ENCODE data around the gene AUTS2. TPM values are rescaled to one million over a fixed set of nuclear protein-coding genes. Genes with fewer than 3 reads are reported as not detected.

AUTS2 gene
- polyA plus RNA-seq, 1 donor (not counting 4 experiments of a cell fraction or from before 2014, with no cell fraction given): 4.7 TPM

DNA sequence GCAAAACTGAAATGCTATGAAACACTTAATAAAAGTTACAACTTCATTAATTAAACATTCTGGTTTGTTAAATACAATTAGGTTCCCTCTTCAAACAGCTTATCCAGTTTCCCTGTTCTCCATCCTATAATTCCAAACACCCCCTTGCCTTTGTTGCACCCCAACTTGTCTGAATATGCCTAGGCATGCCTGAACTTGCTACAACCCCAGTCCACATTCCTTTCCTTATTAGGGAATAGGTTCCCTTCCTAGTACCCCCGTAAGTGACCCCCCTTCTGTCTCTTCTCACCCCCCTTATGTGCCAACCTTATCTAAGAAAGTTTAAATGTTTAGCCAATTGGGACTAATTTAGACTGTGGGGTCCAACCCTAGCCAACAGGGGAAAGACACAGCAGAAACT is 1238.0 kb downstream of the AUTS2 start:
- Histone ChIP-seq H3K9ac (ENCODE audit: control insufficient read depth, extremely low read depth, insufficient read depth, low read length) (no peak overlapping the region), H3K79me2 (ENCODE audit: control insufficient read depth, insufficient read depth, low read length) (no peaks in the 10 kb centered on the region), H3K4me1 (ENCODE audit: control insufficient read depth, extremely low read depth, insufficient read depth, low read length) (no peaks in the 10 kb centered on the region), H3K9me3 (ENCODE audit: control insufficient read depth, low read depth, low read length) (no peaks in the 10 kb centered on the region), H3K27me3 (ENCODE audit: control insufficient read depth, extremely low read depth, insufficient read depth, low read length) (no peaks in the 10 kb centered on the region), H2AFZ (ENCODE audit: control insufficient read depth, low read length) (no peak overlapping the region), H3K9me1 (ENCODE audit: control insufficient read depth, extremely low read depth, insufficient read depth, low read length) (no peaks in the 10 kb centered on the region), H3K4me2 (ENCODE audit: control insufficient read depth, extremely low read depth, insufficient read depth, low read depth, low read length) (no peak overlapping the region), H3K4me3 (ENCODE audit: control insufficient read depth in 2 of 3, extremely low read depth in 1 of 3, insufficient read depth in 2 of 3, low read depth in 1 of 3, low read length in 3 of 3) (no peak overlapping the region), H3K27ac (ENCODE audit: control insufficient read depth, insufficient read depth, low read length) (no peak overlapping the region), H3K36me3 (ENCODE audit: control insufficient read depth in 2 of 2, extremely low read depth in 1 of 2, insufficient read depth in 2 of 2, low read length in 2 of 2) (no peaks in the 10 kb centered on the region), H4K20me1 (ENCODE audit: control insufficient read depth, extremely low read depth, insufficient read depth, low read length) (no peaks in the 10 kb centered on the region)
- no peak for FAIRE-seq
- TF ChIP-seq EZH2 (IDR thresholded peaks at IDR 0.05; ENCODE audit: low read length): no peak
- TF ChIP-seq, protein P1, sequence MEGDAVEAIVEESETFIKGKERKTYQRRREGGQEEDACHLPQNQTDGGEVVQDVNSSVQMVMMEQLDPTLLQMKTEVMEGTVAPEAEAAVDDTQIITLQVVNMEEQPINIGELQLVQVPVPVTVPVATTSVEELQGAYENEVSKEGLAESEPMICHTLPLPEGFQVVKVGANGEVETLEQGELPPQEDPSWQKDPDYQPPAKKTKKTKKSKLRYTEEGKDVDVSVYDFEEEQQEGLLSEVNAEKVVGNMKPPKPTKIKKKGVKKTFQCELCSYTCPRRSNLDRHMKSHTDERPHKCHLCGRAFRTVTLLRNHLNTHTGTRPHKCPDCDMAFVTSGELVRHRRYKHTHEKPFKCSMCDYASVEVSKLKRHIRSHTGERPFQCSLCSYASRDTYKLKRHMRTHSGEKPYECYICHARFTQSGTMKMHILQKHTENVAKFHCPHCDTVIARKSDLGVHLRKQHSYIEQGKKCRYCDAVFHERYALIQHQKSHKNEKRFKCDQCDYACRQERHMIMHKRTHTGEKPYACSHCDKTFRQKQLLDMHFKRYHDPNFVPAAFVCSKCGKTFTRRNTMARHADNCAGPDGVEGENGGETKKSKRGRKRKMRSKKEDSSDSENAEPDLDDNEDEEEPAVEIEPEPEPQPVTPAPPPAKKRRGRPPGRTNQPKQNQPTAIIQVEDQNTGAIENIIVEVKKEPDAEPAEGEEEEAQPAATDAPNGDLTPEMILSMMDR (optimal IDR thresholded peaks at IDR 0.05 in 1 of 3, IDR thresholded peaks at IDR 0.05 in 1 of 3, conservative IDR thresholded peaks at IDR 0.05 in 1 of 3; ENCODE audit: extremely low read depth in 1 of 3, insufficient read depth in 2 of 3, low read length in 3 of 3): no peak
- no peak for DNase-seq (ENCODE audit: low read depth, low spot score)
- dilution Hi-C loops (cut with MboI; ENCODE audit: extremely low pct_ligation_motif_present, low sequenced_read_pairs): no loop called here

DNA sequence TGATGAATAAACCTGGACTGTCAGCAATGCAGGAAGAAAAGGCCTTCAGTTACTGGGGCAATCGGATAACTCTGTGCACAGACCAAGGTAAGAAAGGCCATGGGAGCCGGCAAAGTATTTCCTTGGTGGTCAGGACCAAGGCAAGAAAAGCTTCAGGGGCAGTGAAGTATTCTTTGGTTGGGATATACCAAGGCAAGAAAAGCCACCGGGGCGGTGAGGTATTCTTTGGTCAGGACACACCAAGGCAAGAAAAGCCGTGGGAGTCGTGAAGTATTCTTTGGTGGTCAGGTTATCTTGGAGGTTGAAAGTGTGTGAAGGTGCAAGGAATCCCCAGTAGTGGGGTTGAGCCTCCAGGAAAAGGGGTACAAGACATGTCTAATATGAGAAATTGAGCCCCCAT is 1238.7 kb downstream of the AUTS2 start:
- no peaks in the 10 kb centered on the region for H3K9me1 ChIP-seq (ENCODE audit: control insufficient read depth, extremely low read depth, insufficient read depth, low read length)
- no peak overlapping the region for H3K4me2 ChIP-seq (ENCODE audit: control insufficient read depth, extremely low read depth, insufficient read depth, low read depth, low read length)
- H3K27me3 ChIP-seq (ENCODE audit: control insufficient read depth, extremely low read depth, insufficient read depth, low read length): no peaks in the 10 kb centered on the region
- FAIRE-seq (no peak), DNase-seq (ENCODE audit: low read depth, low spot score) (no peak)
- H4K20me1 ChIP-seq (ENCODE audit: control insufficient read depth, extremely low read depth, insufficient read depth, low read length): no peaks in the 10 kb centered on the region
- H3K4me3 ChIP-seq (ENCODE audit: control insufficient read depth in 2 of 3, extremely low read depth in 1 of 3, insufficient read depth in 2 of 3, low read depth in 1 of 3, low read length in 3 of 3): no peak overlapping the region
- TF ChIP-seq EZH2 (IDR thresholded peaks at IDR 0.05; ENCODE audit: low read length): no peak
- TF ChIP-seq, protein P1 (optimal IDR thresholded peaks at IDR 0.05 in 1 of 3, IDR thresholded peaks at IDR 0.05 in 1 of 3, conservative IDR thresholded peaks at IDR 0.05 in 1 of 3; ENCODE audit: extremely low read depth in 1 of 3, insufficient read depth in 2 of 3, low read length in 3 of 3): no peak
- H3K79me2 ChIP-seq (ENCODE audit: control insufficient read depth, insufficient read depth, low read length): no peaks in the 10 kb centered on the region
- H3K9me3 ChIP-seq (ENCODE audit: control insufficient read depth, low read depth, low read length): no peaks in the 10 kb centered on the region
- H3K27ac ChIP-seq (ENCODE audit: control insufficient read depth, insufficient read depth, low read length): no peak overlapping the region
- no peak overlapping the region for H3K9ac ChIP-seq (ENCODE audit: control insufficient read depth, extremely low read depth, insufficient read depth, low read length)
- no peaks in the 10 kb centered on the region for H3K4me1 ChIP-seq (ENCODE audit: control insufficient read depth, extremely low read depth, insufficient read depth, low read length)
- H3K36me3 ChIP-seq (ENCODE audit: control insufficient read depth in 2 of 2, extremely low read depth in 1 of 2, insufficient read depth in 2 of 2, low read length in 2 of 2): no peaks in the 10 kb centered on the region
- dilution Hi-C loops (cut with MboI; ENCODE audit: extremely low pct_ligation_motif_present, low sequenced_read_pairs): no loop called here
- H2AFZ ChIP-seq (ENCODE audit: control insufficient read depth, low read length): no peak overlapping the region
